PC-9 (cell line): ENCODE measurements around the gene IL36G.

Experiments
- EZH2 ChIP-seq: fragments of 200-600 bp; sonication (generic); IDR thresholded peaks from 2 replicates; pipeline ENCODE4 v1.8.0; 2017; ENCODE audit warnings: antibody characterized with exemption, low read depth
- TF ChIP-seq, protein P1 (sequence below): fragments of 200-600 bp; sonication (generic); conservative IDR thresholded peaks from 2 replicates; pipeline ENCODE4 v1.6.1; 2017; ENCODE audit warnings: mixed run types, antibody characterized with exemption, mild to moderate bottlenecking, moderate library complexity

DNA sequence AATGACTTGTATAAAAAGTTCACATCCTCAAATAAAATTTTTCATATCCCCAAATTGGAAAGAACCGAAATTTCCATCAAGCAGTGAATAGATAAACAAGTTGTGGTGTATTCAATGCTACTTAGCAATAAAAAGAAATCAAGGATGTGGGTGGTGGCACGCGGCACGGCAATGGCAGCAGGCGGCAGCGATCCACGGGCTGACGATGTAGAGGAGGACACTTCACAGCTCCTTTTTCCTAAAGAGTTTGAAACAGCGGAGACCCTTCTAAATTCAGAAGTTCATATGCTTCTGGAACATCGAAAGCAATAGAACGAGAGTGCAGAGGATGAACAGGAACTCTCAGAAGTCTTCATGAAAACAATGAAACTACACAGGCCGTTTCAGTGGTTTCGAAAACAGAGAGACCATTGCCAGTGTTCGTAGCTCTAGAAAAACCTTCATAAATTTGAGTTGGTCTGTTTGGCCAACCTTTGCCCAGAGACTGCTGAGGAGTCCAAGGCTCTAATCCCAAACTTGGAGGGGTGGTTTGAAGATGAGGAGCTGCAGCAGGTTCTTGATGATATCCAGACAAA lies 17.6 kb downstream of the IL36G start:
- TF ChIP-seq, protein P1, sequence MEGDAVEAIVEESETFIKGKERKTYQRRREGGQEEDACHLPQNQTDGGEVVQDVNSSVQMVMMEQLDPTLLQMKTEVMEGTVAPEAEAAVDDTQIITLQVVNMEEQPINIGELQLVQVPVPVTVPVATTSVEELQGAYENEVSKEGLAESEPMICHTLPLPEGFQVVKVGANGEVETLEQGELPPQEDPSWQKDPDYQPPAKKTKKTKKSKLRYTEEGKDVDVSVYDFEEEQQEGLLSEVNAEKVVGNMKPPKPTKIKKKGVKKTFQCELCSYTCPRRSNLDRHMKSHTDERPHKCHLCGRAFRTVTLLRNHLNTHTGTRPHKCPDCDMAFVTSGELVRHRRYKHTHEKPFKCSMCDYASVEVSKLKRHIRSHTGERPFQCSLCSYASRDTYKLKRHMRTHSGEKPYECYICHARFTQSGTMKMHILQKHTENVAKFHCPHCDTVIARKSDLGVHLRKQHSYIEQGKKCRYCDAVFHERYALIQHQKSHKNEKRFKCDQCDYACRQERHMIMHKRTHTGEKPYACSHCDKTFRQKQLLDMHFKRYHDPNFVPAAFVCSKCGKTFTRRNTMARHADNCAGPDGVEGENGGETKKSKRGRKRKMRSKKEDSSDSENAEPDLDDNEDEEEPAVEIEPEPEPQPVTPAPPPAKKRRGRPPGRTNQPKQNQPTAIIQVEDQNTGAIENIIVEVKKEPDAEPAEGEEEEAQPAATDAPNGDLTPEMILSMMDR = no peak
- no peak for TF ChIP-seq EZH2
